ENCODE results near the gene HESX1.

The HESX1 gene

GRCh38 chr3:57173687-57174086 lies 26.1 kb downstream of the HESX1 start:
- Histone ChIP-seq H3K36me3 (no peaks in the 10 kb centered on the region), H3K4me3 (ENCODE audit: low read depth, low read length) (no peak overlapping the region), H3K27ac (no peak overlapping the region), H3K27me3 (ENCODE audit: insufficient read depth, low read depth, severe bottlenecking) (no peaks in the 10 kb centered on the region), H3K9me3 (ENCODE audit: severe bottlenecking) (no peaks in the 10 kb centered on the region)
- no peak for TF ChIP-seq CTCF (IDR thresholded peaks at IDR 0.05; ENCODE audit: low read depth, low read length)
- DNase-seq = no peak

GRCh38 chr3:57170946-57171345 lies 28.8 kb downstream of the HESX1 start:
- DNase-seq = no peak
- no peak overlapping the region for H3K4me3 ChIP-seq (ENCODE audit: low read depth, low read length)
- H3K27me3 ChIP-seq (ENCODE audit: insufficient read depth, low read depth, severe bottlenecking) = no peaks in the 10 kb centered on the region
- no peak overlapping the region for H3K27ac ChIP-seq
- H3K36me3 ChIP-seq = no peaks in the 10 kb centered on the region
- TF ChIP-seq CTCF (IDR thresholded peaks at IDR 0.05; ENCODE audit: low read depth, low read length) = no peak
- no peaks in the 10 kb centered on the region for H3K9me3 ChIP-seq (ENCODE audit: severe bottlenecking)

DNA sequence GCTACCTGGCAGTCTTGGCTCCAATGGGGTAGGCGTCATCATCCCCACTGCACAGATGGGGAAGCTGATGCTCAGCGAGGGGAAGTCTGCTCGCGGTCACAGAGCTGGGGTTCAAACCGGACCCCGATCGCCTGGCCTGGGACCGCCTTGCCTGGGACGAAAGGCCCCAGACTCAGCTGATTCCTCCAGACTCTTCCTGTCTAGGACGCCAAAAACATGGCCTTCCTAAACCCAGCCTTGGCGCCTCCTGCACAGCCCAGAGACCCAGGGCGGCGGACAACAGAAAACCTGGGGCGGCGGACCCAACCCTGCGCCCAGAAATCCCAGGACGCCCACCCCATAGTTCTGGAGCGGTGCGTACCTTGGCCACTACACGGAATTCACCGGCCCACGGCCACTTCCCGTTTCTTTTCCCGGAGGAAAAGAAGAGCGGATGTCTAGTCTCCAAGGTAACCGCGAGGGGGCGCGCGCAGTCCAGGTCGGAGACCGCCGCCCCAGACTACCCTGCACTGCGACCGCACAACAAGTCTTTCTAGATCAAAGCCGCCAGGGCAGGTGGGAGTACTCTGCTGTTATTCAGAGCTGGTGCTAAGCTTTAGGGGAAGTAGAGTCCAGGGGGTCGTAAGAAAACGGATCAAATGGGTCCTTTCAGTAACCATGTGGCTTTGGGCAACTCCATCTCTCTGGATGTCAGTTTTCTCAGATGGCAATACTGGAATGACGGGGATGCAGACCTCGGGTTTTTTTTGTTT lies 29.7 kb downstream of the HESX1 start:
- Histone ChIP-seq H3K27ac (no peak overlapping the region), H3K9me3 (ENCODE audit: severe bottlenecking) (no peaks in the 10 kb centered on the region), H3K27me3 (ENCODE audit: insufficient read depth, low read depth, severe bottlenecking) (no peaks in the 10 kb centered on the region), H3K36me3 (no peaks in the 10 kb centered on the region), H3K4me3 (ENCODE audit: low read depth, low read length) (peak overlapping the region; percentile 53)
- TF ChIP-seq CTCF (IDR thresholded peaks at IDR 0.05; ENCODE audit: low read depth, low read length) = peak; percentile 77
- DNase-seq = peak; percentile 82

- Histone ChIP-seq H3K36me3 (no peaks in the 10 kb centered on the region), H3K4me3 (ENCODE audit: low read depth, low read length) (no peak overlapping the region), H3K27me3 (ENCODE audit: insufficient read depth, low read depth, severe bottlenecking) (peaks cover 9% of the 10 kb centered on the region), H3K27ac (no peak overlapping the region), H3K9me3 (ENCODE audit: severe bottlenecking) (no peaks in the 10 kb centered on the region)
- no peak for DNase-seq
- TF ChIP-seq CTCF (IDR thresholded peaks at IDR 0.05; ENCODE audit: low read depth, low read length) = no peak
Observed at GRCh38 chr3:57169108-57169507, 30.7 kb downstream of the HESX1 start.

GRCh38 chr3:57168151-57168550 lies 31.6 kb downstream of the HESX1 start:
- no peaks in the 10 kb centered on the region for H3K36me3 ChIP-seq
- H3K9me3 ChIP-seq (ENCODE audit: severe bottlenecking) = no peaks in the 10 kb centered on the region
- TF ChIP-seq CTCF (IDR thresholded peaks at IDR 0.05; ENCODE audit: low read depth, low read length) = no peak
- no peak overlapping the region for H3K4me3 ChIP-seq (ENCODE audit: low read depth, low read length)
- DNase-seq = no peak
- H3K27ac ChIP-seq = no peak overlapping the region
- peaks cover 13% of the 10 kb centered on the region for H3K27me3 ChIP-seq (ENCODE audit: insufficient read depth, low read depth, severe bottlenecking)

GRCh38 chr3:57166660-57167059 lies 33.1 kb downstream of the HESX1 start:
- Histone ChIP-seq H3K36me3 (no peaks in the 10 kb centered on the region), H3K27ac (no peak overlapping the region), H3K27me3 (ENCODE audit: insufficient read depth, low read depth, severe bottlenecking) (peaks cover 13% of the 10 kb centered on the region), H3K4me3 (ENCODE audit: low read depth, low read length) (no peak overlapping the region), H3K9me3 (ENCODE audit: severe bottlenecking) (no peaks in the 10 kb centered on the region)
- TF ChIP-seq CTCF (IDR thresholded peaks at IDR 0.05; ENCODE audit: low read depth, low read length) = no peak
- DNase-seq = no peak

All from WERI-Rb-1 (cell line).